GM12801 (cell line): ENCODE measurements around the gene USF3.

Experiments
- TF ChIP-seq, protein P1 (sequence below): IDR thresholded peaks from one replicate; pipeline ENCODE4 v1.5.1; 2011; ENCODE audit warnings: control low read depth; ENCODE audit not compliant: insufficient read length; ENCODE audit errors: extremely low read depth

The USF3 gene

GRCh38 chr3:113623811-113624210 is 72.6 kb downstream of the USF3 start:
- TF ChIP-seq, protein P1, sequence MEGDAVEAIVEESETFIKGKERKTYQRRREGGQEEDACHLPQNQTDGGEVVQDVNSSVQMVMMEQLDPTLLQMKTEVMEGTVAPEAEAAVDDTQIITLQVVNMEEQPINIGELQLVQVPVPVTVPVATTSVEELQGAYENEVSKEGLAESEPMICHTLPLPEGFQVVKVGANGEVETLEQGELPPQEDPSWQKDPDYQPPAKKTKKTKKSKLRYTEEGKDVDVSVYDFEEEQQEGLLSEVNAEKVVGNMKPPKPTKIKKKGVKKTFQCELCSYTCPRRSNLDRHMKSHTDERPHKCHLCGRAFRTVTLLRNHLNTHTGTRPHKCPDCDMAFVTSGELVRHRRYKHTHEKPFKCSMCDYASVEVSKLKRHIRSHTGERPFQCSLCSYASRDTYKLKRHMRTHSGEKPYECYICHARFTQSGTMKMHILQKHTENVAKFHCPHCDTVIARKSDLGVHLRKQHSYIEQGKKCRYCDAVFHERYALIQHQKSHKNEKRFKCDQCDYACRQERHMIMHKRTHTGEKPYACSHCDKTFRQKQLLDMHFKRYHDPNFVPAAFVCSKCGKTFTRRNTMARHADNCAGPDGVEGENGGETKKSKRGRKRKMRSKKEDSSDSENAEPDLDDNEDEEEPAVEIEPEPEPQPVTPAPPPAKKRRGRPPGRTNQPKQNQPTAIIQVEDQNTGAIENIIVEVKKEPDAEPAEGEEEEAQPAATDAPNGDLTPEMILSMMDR = no peak

GRCh38 chr3:113623324-113623723 is 73.1 kb downstream of the USF3 start:
- TF ChIP-seq, protein P1 = no peak

- TF ChIP-seq, protein P1 = no peak
Observed at GRCh38 chr3:113620091-113620490, 76.4 kb downstream of the USF3 start.

GRCh38 chr3:113617726-113618125 is 78.7 kb downstream of the USF3 start:
- TF ChIP-seq, protein P1 = no peak

DNA sequence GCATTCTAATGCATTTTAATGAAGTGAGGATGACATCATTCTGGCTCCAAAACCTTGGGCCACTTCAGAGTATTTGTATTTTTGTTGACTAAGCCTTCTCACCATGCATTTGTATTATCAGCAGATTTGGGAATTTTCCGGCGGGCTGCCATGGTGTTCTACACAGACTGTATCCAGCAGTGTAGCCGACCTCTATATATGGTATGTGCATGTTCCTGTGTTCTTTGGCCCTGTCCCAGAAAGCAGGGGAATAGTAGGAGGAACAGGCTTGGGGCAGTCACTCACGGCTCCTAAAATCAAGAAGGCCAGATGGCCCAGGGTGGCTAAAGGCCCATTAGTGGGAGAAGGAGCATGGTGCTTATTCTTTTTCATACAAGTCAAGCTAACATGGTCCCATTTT is 80.5 kb downstream of the USF3 start:
- TF ChIP-seq, protein P1 = no peak

DNA sequence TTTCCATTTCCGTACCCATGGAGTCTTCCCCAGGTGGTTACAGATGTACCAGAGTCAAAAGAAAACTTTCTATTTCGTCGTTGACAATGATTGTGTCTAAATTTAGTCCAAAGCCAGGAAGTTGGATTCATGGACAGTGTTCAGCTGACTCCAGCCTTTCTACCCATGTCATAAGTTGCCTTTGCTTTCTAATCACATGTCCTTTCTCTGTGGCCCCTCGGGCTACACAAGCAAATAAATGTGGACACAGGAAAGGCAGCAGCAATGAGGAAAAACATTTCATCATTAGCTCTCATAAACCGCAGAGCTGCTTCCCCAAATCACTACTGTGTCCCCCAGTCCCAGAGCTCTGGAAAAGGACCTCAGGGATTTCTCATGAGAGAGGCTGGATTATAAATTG is 82.0 kb downstream of the USF3 start:
- TF ChIP-seq, protein P1 = no peak

- TF ChIP-seq, protein P1 = no peak
Observed at GRCh38 chr3:113607219-113607596, 89.2 kb downstream of the USF3 start.
